ENCODE data around the gene KCNMA1. TPM values are rescaled to one million over a fixed set of nuclear protein-coding genes. Genes with fewer than 3 reads are reported as not detected.

The KCNMA1 gene
- total RNA-seq, 3 donors from 2014 or later, result 45.4 to 312 (median 62.4) TPM

DNA sequence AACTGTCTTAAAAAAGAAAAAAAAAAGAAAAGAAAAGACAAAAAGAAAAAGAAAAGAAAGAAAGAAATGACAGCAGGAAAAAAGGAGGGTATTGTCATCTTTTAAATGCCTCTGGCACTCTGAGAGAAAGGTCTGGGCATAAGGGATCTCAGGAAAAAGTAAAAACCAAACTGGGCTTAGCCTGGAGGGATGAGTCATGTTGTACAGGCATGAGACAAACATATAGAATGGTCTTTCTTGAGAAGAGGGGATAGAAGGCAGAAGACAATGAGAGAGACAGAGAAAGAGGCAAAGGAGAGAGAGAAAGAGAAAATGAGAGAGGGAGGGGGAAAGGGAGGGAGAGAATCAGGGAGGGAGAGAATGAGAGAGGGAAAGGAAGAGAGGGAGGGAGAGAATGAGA is 32.3 kb upstream of the KCNMA1 start:
- Histone ChIP-seq H3K9me3 (no peaks in the 10 kb centered on the region), H3K36me3 (ENCODE audit: low read depth) (no peaks in the 10 kb centered on the region), H3K4me3 (no peak overlapping the region), H3K4me1 (ENCODE audit: low read depth) (no peaks in the 10 kb centered on the region)
- ATAC-seq (no peak), DNase-seq (no peak)
- TF ChIP-seq, protein P1, sequence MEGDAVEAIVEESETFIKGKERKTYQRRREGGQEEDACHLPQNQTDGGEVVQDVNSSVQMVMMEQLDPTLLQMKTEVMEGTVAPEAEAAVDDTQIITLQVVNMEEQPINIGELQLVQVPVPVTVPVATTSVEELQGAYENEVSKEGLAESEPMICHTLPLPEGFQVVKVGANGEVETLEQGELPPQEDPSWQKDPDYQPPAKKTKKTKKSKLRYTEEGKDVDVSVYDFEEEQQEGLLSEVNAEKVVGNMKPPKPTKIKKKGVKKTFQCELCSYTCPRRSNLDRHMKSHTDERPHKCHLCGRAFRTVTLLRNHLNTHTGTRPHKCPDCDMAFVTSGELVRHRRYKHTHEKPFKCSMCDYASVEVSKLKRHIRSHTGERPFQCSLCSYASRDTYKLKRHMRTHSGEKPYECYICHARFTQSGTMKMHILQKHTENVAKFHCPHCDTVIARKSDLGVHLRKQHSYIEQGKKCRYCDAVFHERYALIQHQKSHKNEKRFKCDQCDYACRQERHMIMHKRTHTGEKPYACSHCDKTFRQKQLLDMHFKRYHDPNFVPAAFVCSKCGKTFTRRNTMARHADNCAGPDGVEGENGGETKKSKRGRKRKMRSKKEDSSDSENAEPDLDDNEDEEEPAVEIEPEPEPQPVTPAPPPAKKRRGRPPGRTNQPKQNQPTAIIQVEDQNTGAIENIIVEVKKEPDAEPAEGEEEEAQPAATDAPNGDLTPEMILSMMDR (IDR thresholded peaks at IDR 0.05), result no peak
- intact Hi-C loops (cut with DNase I, micrococcal nuclease), result no loop called here

DNA sequence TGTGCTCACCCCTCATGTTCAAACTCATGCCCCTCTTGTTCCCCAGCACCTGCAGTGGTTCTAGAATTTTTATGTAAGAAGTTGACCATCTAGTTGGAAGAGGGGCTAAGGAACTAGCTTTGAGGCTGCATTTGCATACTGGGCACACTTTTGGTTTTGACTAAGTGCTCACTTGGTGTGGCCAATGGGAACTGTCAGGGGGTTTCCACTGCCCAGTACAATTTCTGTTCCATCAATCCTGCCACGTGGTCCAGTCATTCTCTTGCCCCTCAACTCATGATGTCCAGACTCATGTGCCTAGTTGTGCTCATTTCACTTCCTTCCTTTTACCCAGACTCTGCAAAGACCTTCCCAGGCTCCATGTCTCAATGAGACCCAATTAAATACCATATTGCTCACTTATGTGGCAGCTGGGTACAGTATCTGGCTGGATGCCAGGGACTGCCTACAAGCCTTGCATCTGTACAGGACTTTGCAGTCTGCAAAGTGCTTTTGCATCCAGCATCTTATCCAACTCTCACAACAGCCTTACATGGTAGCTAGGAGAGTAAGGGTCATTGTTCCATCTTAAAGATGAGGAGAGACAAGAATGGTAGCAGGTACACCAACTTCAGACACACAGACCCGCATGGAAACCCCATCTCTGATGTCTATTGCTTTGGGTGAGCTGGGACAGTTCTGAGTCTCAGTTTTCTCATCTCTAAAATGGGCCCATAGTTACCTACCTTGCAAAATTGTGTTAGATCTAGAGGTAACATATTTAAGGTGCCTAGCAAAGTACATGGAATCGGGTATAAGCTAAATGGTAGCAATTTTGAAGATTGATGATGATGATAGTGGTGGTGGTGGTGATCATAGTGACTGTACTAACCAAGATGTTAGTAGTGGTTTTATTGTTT is 30.1 kb upstream of the KCNMA1 start:
- no peak for DNase-seq
- no peaks in the 10 kb centered on the region for H3K9me3 ChIP-seq
- H3K4me1 ChIP-seq (ENCODE audit: low read depth), result no peaks in the 10 kb centered on the region
- no peak overlapping the region for H3K4me3 ChIP-seq
- TF ChIP-seq, protein P1 (IDR thresholded peaks at IDR 0.05), result no peak
- no peak for ATAC-seq
- intact Hi-C loops (cut with DNase I, micrococcal nuclease), result no loop called here
- H3K36me3 ChIP-seq (ENCODE audit: low read depth), result no peaks in the 10 kb centered on the region

- Histone ChIP-seq H3K9me3 (no peaks in the 10 kb centered on the region), H3K36me3 (ENCODE audit: low read depth) (no peaks in the 10 kb centered on the region), H3K4me3 (no peak overlapping the region), H3K4me1 (ENCODE audit: low read depth) (no peaks in the 10 kb centered on the region)
- DNase-seq (no peak), ATAC-seq (no peak)
- intact Hi-C loops (cut with DNase I, micrococcal nuclease), result no loop called here
- TF ChIP-seq, protein P1 (IDR thresholded peaks at IDR 0.05), result no peak
Measured at GRCh38 chr10:77666821-77667220, 29.2 kb upstream of the KCNMA1 start.

DNA sequence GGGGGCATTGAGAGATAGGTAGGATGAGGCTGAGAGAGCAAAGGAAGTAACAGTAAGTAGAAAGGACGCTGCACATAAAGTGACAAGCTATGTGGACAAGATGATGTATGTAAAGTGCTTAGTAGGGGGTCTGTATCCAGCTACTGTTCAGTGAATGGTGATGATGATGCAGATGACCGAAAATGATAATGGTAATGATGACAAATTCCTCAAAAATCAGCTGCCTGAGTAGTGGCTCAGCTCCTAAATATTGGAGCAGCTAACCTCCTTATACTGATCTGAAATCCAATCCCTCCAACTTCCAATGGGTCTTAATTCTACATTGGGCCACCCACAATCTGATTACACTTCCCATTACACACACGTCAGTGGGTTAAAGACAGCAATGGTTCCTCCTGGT is 27.1 kb upstream of the KCNMA1 start:
- Histone ChIP-seq H3K9me3 (no peaks in the 10 kb centered on the region), H3K4me1 (ENCODE audit: low read depth) (no peaks in the 10 kb centered on the region), H3K36me3 (ENCODE audit: low read depth) (no peaks in the 10 kb centered on the region), H3K4me3 (no peak overlapping the region)
- no peak for DNase-seq
- intact Hi-C loops (cut with DNase I, micrococcal nuclease), result no loop called here
- TF ChIP-seq, protein P1 (IDR thresholded peaks at IDR 0.05), result no peak
- no peak for ATAC-seq

GRCh38 chr10:77664008-77664407 is 26.4 kb upstream of the KCNMA1 start:
- ATAC-seq, result no peak
- no peaks in the 10 kb centered on the region for H3K4me1 ChIP-seq (ENCODE audit: low read depth)
- TF ChIP-seq, protein P1 (IDR thresholded peaks at IDR 0.05), result no peak
- no peak overlapping the region for H3K4me3 ChIP-seq
- H3K36me3 ChIP-seq (ENCODE audit: low read depth), result no peaks in the 10 kb centered on the region
- H3K9me3 ChIP-seq, result no peaks in the 10 kb centered on the region
- intact Hi-C loops (cut with DNase I, micrococcal nuclease), result no loop called here
- DNase-seq, result no peak
